Mesenchymal stem cell (in vitro differentiated cells and primary cell): Measurements from ENCODE around the gene ANO7.

Experiments used
- DNase-seq: peaks from one replicate; pipeline ENCODE4 v3.0.0-alpha.2; 2013
- H2AFZ ChIP-seq: one replicate; pipeline ENCODE4 v1.6.1; 2013; ENCODE audit warnings: low read depth, mild to moderate bottlenecking, control low read depth, inconsistent platforms, low read length, moderate library complexity
- H2AK5ac ChIP-seq: 2 replicates; pipeline ENCODE4 v1.6.1; 2013; ENCODE audit warnings: low read length, moderate library complexity, mild to moderate bottlenecking, inconsistent platforms; ENCODE audit not compliant: severe bottlenecking
- H2BK120ac ChIP-seq: one replicate; pipeline ENCODE4 v1.6.1; 2013; ENCODE audit warnings: low read depth, mild to moderate bottlenecking, inconsistent platforms, low read length, moderate library complexity
- H2BK12ac ChIP-seq, 2 experiments: one replicate each; pipeline ENCODE4 v1.6.1; 2013; ENCODE audit warnings: inconsistent platforms in 2 of 2, low read length in 2 of 2, mild to moderate bottlenecking in 2 of 2, moderate library complexity in 2 of 2, control low read depth in 1 of 2
- H2BK15ac ChIP-seq: one replicate; pipeline ENCODE4 v1.6.1; 2013; ENCODE audit warnings: mild to moderate bottlenecking, low read depth, inconsistent platforms; ENCODE audit not compliant: poor library complexity, severe bottlenecking
- H2BK5ac ChIP-seq: 2 replicates; pipeline ENCODE4 v1.6.1; 2013; ENCODE audit warnings: low read depth, mild to moderate bottlenecking, low read length, control low read depth, inconsistent platforms; ENCODE audit not compliant: poor library complexity, severe bottlenecking
- H3K14ac ChIP-seq, 2 experiments: one replicate each; pipeline ENCODE4 v1.6.1; 2013; ENCODE audit warnings: inconsistent platforms in 2 of 2, low read length in 2 of 2, control low read depth in 1 of 2, mild to moderate bottlenecking in 1 of 2, moderate library complexity in 1 of 2
- H3K18ac ChIP-seq, 2 experiments: one replicate each; pipeline ENCODE4 v1.6.1; 2013; ENCODE audit warnings: inconsistent platforms in 2 of 2, low read length in 2 of 2, control low read depth in 1 of 2, low read depth in 1 of 2, mild to moderate bottlenecking in 1 of 2
- H3K23ac ChIP-seq, 2 experiments: one replicate each; pipeline ENCODE4 v1.6.1; 2013; ENCODE audit warnings: inconsistent platforms in 2 of 2, low read length in 2 of 2, mild to moderate bottlenecking in 2 of 2, moderate library complexity in 2 of 2, control low read depth in 1 of 2
- H3K27ac ChIP-seq: 2 replicates; pipeline ENCODE4 v1.5.1; 2013; ENCODE audit warnings: mild to moderate bottlenecking, moderate library complexity, low read length, control low read depth, inconsistent platforms; ENCODE audit not compliant: poor library complexity, severe bottlenecking
- H3K27me3 ChIP-seq, 2 experiments: 2 replicates each; pipeline versions ENCODE4 v1.6.1 to v1.7.0; 2013; ENCODE audit warnings: low read length in 2 of 2, mild to moderate bottlenecking in 2 of 2, moderate library complexity in 2 of 2, control low read depth in 1 of 2, inconsistent platforms in 1 of 2; ENCODE audit not compliant: control insufficient read depth in 1 of 2, insufficient read depth in 1 of 2
- H3K36me3 ChIP-seq, 2 experiments: 2 replicates each; pipeline versions ENCODE4 v1.6.1 to v1.7.0; 2013; ENCODE audit warnings: low read length in 2 of 2, control low read depth in 1 of 2, inconsistent platforms in 1 of 2, low read depth in 1 of 2, mild to moderate bottlenecking in 1 of 2; ENCODE audit not compliant: insufficient read depth in 2 of 2, control insufficient read depth in 1 of 2
- H3K4ac ChIP-seq, 2 experiments: one replicate each; pipeline ENCODE4 v1.6.1; 2013; ENCODE audit warnings: inconsistent platforms in 2 of 2, low read length in 2 of 2, mild to moderate bottlenecking in 2 of 2, moderate library complexity in 2 of 2, control low read depth in 1 of 2, low read depth in 1 of 2
- H3K4me1 ChIP-seq: 2 replicates; pipeline ENCODE4 v1.6.1; 2013; ENCODE audit warnings: low read depth, low read length, control low read depth; ENCODE audit not compliant: control insufficient read depth, insufficient read depth
- H3K4me2 ChIP-seq: 2 replicates; pipeline ENCODE4 v1.6.1; 2013; ENCODE audit warnings: low read length, mild to moderate bottlenecking, inconsistent platforms; ENCODE audit not compliant: poor library complexity, severe bottlenecking
- H3K4me3 ChIP-seq, 2 experiments: 2 replicates each; pipeline versions ENCODE4 v1.5.1 to v1.7.0; 2013; ENCODE audit warnings: low read length in 2 of 2, mild to moderate bottlenecking in 2 of 2, control low read depth in 1 of 2, low read depth in 1 of 2; ENCODE audit not compliant: insufficient read depth in 1 of 2
- H3K79me1 ChIP-seq: replicated peaks from 2 replicates; pipeline ENCODE4 v1.6.1; 2013; ENCODE audit warnings: mild to moderate bottlenecking, control low read depth, low read length, inconsistent platforms; ENCODE audit not compliant: poor library complexity, severe bottlenecking
- H3K9ac ChIP-seq: 2 replicates; pipeline ENCODE4 v1.7.0; 2013; ENCODE audit warnings: mild to moderate bottlenecking, low read length, moderate library complexity
- H3K9me3 ChIP-seq: 2 replicates; pipeline ENCODE4 v1.7.0; 2013; ENCODE audit warnings: mild to moderate bottlenecking, low read length; ENCODE audit not compliant: control insufficient read depth
- H4K8ac ChIP-seq: one replicate; pipeline ENCODE4 v1.6.1; 2013; ENCODE audit warnings: inconsistent platforms, mild to moderate bottlenecking, low read length, moderate library complexity
- H4K91ac ChIP-seq: one replicate; pipeline ENCODE4 v1.6.1; 2013; ENCODE audit warnings: mild to moderate bottlenecking, low read length, inconsistent platforms
- WGBS: methylation state at CpG from one replicate; pipeline ENCODE4 v1.1.7; 2013; ENCODE audit warnings: mixed read lengths; 5-methylcytosine and 5-hydroxymethylcytosine counted together

The ANO7 gene

DNA sequence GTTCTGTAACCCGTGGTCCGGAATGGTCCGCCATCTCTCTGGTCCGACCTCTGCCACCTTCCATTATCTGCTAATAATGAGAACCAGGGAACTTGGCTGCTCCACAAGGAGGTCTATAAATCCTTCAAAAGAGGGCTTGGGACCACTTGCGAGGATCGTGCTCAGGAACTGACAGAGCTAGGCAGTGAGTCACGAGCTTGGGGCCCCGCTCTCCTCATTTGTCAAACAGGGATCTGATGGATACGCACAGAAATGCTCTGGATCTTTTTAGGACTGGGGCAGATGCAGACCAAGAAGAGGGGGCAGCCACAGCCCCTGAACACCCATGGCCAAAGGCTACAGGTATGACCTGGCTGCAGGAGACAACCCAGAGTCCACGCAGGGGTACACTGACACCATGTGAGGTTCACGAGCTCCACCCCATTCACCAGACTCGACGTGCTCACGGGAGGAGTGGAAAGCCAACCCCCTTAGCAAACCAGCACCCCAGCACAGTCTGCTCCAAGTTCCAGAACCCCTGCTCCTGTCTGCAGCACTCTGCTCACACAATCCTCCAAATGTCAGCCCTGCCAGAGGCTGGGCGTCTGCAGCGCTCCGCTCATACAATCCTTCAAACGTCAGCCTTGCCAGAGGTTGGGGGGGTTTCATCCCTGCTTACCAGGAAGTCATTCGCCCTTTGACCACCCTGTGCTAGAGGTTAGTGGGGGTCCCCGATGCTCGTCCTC, 45.8 kb downstream of the ANO7 start:
- Histone ChIP-seq H3K9me3 (no peaks in the 10 kb centered on the region), H2BK120ac (no peak overlapping the region), H3K18ac (no peak overlapping the region), H3K9ac (no peak overlapping the region), H3K4me3 (no peak overlapping the region), H3K4ac (no peak overlapping the region), H3K27me3 (no peaks in the 10 kb centered on the region), H3K4me1 (peaks cover 12% of the 10 kb centered on the region), H3K23ac (no peak overlapping the region), H3K4me2 (no peak overlapping the region), H2BK12ac (no peak overlapping the region), H3K36me3 (peaks cover 96 to 98% of the 10 kb centered on the region in 2 experiments), H2BK15ac (no peak overlapping the region), H3K14ac (no peak overlapping the region), H4K8ac (no peak overlapping the region), H4K91ac (no peak overlapping the region), H2AFZ (no peak overlapping the region), H2BK5ac (no peak overlapping the region), H3K27ac (no peak overlapping the region), H3K79me1 (peaks cover 46% of the 10 kb centered on the region), H2AK5ac (no peak overlapping the region)
- no peak for DNase-seq
- 91% methylated on average over 21 of the region's 21 CpGs for WGBS

DNA sequence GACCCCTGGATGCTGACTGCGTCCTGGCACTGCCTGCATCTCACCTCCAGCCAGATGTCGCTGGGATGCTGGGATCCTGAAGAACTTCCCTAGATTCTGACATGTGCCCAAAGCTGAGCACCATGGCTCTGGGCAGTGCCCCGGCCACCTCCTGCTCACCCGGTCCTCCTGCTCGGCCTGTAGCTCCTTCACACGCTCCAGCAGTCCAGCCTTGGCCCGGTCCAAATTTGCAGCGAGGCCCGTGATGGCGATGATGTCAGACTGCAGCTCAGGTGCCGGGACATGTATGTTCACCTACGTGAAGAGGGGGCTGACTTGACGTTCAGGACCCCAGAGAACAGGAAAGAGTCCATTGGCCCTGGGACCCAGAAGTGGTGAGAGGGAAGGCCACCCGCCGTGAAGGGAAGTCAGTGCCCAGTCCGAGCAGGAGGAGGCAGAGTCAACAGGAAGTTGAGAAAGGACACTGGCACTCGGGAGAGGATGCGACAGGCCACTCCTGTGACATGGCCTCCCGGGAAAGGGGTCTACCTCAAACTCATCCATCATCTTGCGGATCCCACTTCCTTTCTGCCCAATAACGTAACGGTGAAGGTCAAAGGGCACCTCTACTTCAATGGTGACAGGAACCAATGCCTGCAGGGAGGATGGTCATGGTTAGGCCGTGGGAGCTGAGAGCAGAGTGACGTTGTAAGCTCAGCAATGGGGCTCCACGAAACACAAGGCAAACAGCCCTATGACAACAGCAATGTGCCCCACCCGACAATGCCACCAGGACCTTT, 46.7 kb downstream of the ANO7 start:
- H2BK12ac ChIP-seq: peak overlapping the region in 1 of 2 experiments; percentile 23
- no peak overlapping the region for H2AK5ac ChIP-seq
- peaks cover 96 to 99% of the 10 kb centered on the region in 2 experiments for H3K36me3 ChIP-seq
- no peak overlapping the region for H4K8ac ChIP-seq
- H2BK120ac ChIP-seq: no peak overlapping the region
- WGBS: 87% methylated on average over 26 of the region's 26 CpGs
- no peak overlapping the region for H2BK15ac ChIP-seq
- H3K4me3 ChIP-seq: no peak overlapping the region
- H3K4me2 ChIP-seq: no peak overlapping the region
- no peak for DNase-seq
- no peak overlapping the region for H3K4ac ChIP-seq
- H2AFZ ChIP-seq: no peak overlapping the region
- H3K9me3 ChIP-seq: no peaks in the 10 kb centered on the region
- peaks cover 49% of the 10 kb centered on the region for H3K79me1 ChIP-seq
- H3K9ac ChIP-seq: no peak overlapping the region
- H3K27ac ChIP-seq: no peak overlapping the region
- H4K91ac ChIP-seq: peak overlapping the region; percentile 18
- no peak overlapping the region for H3K23ac ChIP-seq
- no peak overlapping the region for H3K18ac ChIP-seq
- peaks cover 12% of the 10 kb centered on the region for H3K4me1 ChIP-seq
- H2BK5ac ChIP-seq: no peak overlapping the region
- H3K14ac ChIP-seq: no peak overlapping the region
- no peaks in the 10 kb centered on the region for H3K27me3 ChIP-seq

DNA sequence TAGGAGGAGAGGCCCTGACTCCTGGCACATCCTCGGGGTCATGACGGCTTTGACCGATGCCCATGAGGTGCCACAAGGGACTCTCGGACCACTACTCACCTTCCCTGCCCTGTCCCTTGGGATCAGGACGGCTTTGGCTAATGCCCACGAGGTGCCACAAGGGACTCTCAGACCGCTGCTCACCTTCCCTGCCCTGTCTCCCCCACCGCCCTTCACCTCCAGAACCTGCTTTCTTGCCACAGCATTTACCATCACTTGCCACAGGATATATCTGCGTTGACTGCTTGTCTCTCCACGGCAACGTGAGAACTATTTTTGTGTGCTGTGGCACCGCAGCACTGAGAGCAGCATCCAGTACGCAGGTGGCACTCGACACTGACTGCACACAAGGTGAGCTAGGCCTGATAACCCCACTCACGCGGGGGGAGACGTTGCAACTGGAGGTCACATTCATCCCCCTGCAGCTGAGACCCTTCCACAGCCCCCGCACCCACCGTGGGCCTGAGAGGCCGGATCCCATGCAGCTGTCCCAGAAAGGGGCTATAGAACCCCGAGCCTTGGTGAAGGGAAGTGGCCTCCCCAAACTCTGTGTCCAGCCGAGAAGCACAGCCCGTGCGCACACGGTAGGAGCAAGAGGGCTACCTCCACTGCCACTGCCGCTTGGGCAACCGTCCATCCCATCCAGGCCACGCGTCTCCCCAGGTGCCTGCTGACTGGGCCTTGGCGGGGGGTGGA, 47.5 kb downstream of the ANO7 start:
- Histone ChIP-seq H2BK15ac (no peak overlapping the region), H3K18ac (no peak overlapping the region), H3K14ac (no peak overlapping the region), H2BK12ac (no peak overlapping the region), H3K9me3 (no peaks in the 10 kb centered on the region), H3K79me1 (peaks cover 52% of the 10 kb centered on the region), H4K91ac (no peak overlapping the region), H2BK5ac (no peak overlapping the region), H3K9ac (no peak overlapping the region), H4K8ac (peak overlapping the region; percentile 64), H3K4me2 (no peak overlapping the region), H2AFZ (no peak overlapping the region), H3K4me3 (no peak overlapping the region), H2BK120ac (peak overlapping the region; percentile 50), H2AK5ac (no peak overlapping the region), H3K4me1 (peaks cover 10% of the 10 kb centered on the region), H3K23ac (no peak overlapping the region), H3K36me3 (peaks cover 94 to 99% of the 10 kb centered on the region in 2 experiments), H3K27me3 (no peaks in the 10 kb centered on the region), H3K4ac (no peak overlapping the region), H3K27ac (no peak overlapping the region)
- WGBS: 95% methylated on average over 30 of the region's 30 CpGs
- DNase-seq: no peak

DNA sequence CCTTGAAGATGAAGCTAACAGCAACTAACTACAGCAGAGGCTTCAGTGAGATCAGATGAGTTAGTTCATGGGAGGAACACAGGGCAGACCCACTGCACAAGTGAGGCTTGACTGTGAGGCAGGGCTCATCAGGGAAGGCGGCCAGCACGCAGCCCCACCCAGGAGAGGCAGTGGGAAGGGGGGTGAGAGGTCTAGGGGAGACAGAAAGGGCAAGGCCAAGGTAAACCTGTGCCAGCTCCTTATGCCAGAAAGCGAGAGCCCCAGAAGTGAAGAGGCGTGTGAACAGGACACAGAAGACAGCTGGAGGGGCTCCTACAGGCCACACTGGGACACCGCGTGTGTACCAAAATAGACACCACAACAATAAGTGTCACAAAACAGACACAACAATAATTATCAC, 48.6 kb downstream of the ANO7 start:
- Histone ChIP-seq H3K27ac (no peak overlapping the region), H3K18ac (no peak overlapping the region), H3K9ac (no peak overlapping the region), H2AK5ac (no peak overlapping the region), H3K27me3 (no peaks in the 10 kb centered on the region), H3K4me2 (no peak overlapping the region), H2BK15ac (no peak overlapping the region), H2BK5ac (no peak overlapping the region), H3K4me1 (peaks cover 10% of the 10 kb centered on the region), H2BK120ac (no peak overlapping the region), H3K4me3 (no peak overlapping the region), H3K9me3 (no peaks in the 10 kb centered on the region), H3K36me3 (peaks cover 84 to 98% of the 10 kb centered on the region in 2 experiments), H2AFZ (no peak overlapping the region), H3K79me1 (peaks cover 46% of the 10 kb centered on the region), H2BK12ac (no peak overlapping the region), H4K91ac (no peak overlapping the region), H4K8ac (no peak overlapping the region), H3K4ac (no peak overlapping the region), H3K14ac (no peak overlapping the region), H3K23ac (no peak overlapping the region)
- 100% methylated on average over 4 of the region's 6 CpGs for WGBS
- no peak for DNase-seq
